HepG2 (cell line): ENCODE measurements around the gene STK40. TPM values are rescaled to one million over a fixed set of nuclear protein-coding genes. Genes with fewer than 3 reads are reported as not detected.

ENCODE experiments used
- BRCA1 ChIP-seq: sonication (generic); formaldehyde crosslinking; IDR thresholded peaks from 2 replicates; pipeline ENCODE4 v1.4.0; 2020; ENCODE audit warnings: missing genetic modification reagents
- CEBPB ChIP-seq: IDR thresholded peaks from 2 replicates; pipeline ENCODE4 v1.6.1; 2011; ENCODE audit warnings: low read depth, low read length, improper control_type of control experiment, borderline replicate concordance
- FOXM1 ChIP-seq: sonication (generic); formaldehyde crosslinking; IDR thresholded peaks from 2 replicates; pipeline ENCODE4 v1.5.0; 2020; ENCODE audit warnings: missing genetic modification reagents
- NR2F2 ChIP-seq: IDR thresholded peaks from 2 replicates; pipeline ENCODE4 v1.6.1; 2012; ENCODE audit warnings: low read depth, inconsistent platforms, borderline replicate concordance
- TAF15 ChIP-seq: fragments of 200-400 bp; formaldehyde crosslinking; IDR thresholded peaks from one replicate; pipeline ENCODE4 v1.6.1; 2018; ENCODE audit warnings: mild to moderate bottlenecking, low read depth, low read length; ENCODE audit not compliant: poor library complexity, severe bottlenecking
- TSC22D2 ChIP-seq: sonication (generic); formaldehyde crosslinking; IDR thresholded peaks from 2 replicates; pipeline ENCODE4 v1.5.1; 2020; ENCODE audit warnings: missing genetic modification reagents, mild to moderate bottlenecking, borderline replicate concordance
- ZNF160 ChIP-seq: sonication (generic); formaldehyde crosslinking; IDR thresholded peaks from 2 replicates; pipeline ENCODE4 v1.8.0; 2022; ENCODE audit warnings: mild to moderate bottlenecking, inconsistent platforms, missing genetic modification reagents
- ZNF263 ChIP-seq: sonication (generic); formaldehyde crosslinking; IDR thresholded peaks from 2 replicates; pipeline ENCODE4 v1.4.0; 2020; ENCODE audit warnings: missing genetic modification reagents
- ZNF33A ChIP-seq: sonication (generic); formaldehyde crosslinking; IDR thresholded peaks from 2 replicates; pipeline ENCODE4 v1.5.1; 2020; ENCODE audit warnings: missing genetic modification reagents, mild to moderate bottlenecking, moderate library complexity, borderline replicate concordance
- ZNF674 ChIP-seq: sonication (generic); formaldehyde crosslinking; IDR thresholded peaks from 2 replicates; pipeline ENCODE4 v1.5.0; 2020; ENCODE audit warnings: low read depth, mild to moderate bottlenecking, missing genetic modification reagents
- ZNF841 ChIP-seq: sonication (generic); formaldehyde crosslinking; IDR thresholded peaks from 2 replicates; pipeline ENCODE4 v1.8.1; 2023; ENCODE audit warnings: missing genetic modification reagents, borderline replicate concordance
- ZSCAN12 ChIP-seq: sonication (generic); formaldehyde crosslinking; IDR thresholded peaks from 2 replicates; pipeline ENCODE4 v1.9.0; 2021; ENCODE audit warnings: mild to moderate bottlenecking, missing genetic modification reagents
- polyA plus RNA-seq, 8 experiments: library from polyadenylated mRNA; depleted of rRNA in 3 of 8; stranded (reverse) in 7 of 8; unstranded in 1 of 8; fragments of >200 nt; fragmentation: Illumina TruSeq in 4 of 8; extraction: Trizol in 4 of 8; gene quantifications; 2 replicates each; pipeline versions ENCODE4 v1.2.1 to v1.2.3, GENCODE V29; 2011 to 2016; ENCODE audit warnings: low read depth in 4 of 8, missing spikeins in 1 of 8, mixed read lengths in 1 of 8; ENCODE audit not compliant: insufficient read depth in 1 of 8
- total RNA-seq, 5 experiments: library from RNA; depleted of rRNA; stranded (reverse); fragments of >200 nt; fragmentation: Illumina TruSeq; extraction: Trizol; gene quantifications; 2 replicates each; pipeline ENCODE4 v1.2.3, GENCODE V29; 2016; ENCODE audit warnings: low read depth in 1 of 5
- TF ChIP-seq, protein P1 (sequence below): IDR thresholded peaks from 2 replicates; pipeline ENCODE4 v1.6.1; 2016; ENCODE audit warnings: missing genetic modification reagents, missing compliant biosample characterization
- TF ChIP-seq, protein P2 (sequence below): sonication (generic); formaldehyde crosslinking; IDR thresholded peaks from 2 replicates; pipeline ENCODE4 v1.4.0; 2020; ENCODE audit warnings: low read depth, mild to moderate bottlenecking, missing genetic modification reagents
- TF ChIP-seq, protein P3 (sequence below): sonication (generic); formaldehyde crosslinking; IDR thresholded peaks from 2 replicates; pipeline ENCODE4 v1.5.1; 2020; ENCODE audit warnings: missing genetic modification reagents, mild to moderate bottlenecking, borderline replicate concordance
- TF ChIP-seq, protein P4 (sequence below): sonication (generic); formaldehyde crosslinking; conservative IDR thresholded peaks from 2 replicates; pipeline ENCODE4 v1.4.0; 2020; ENCODE audit warnings: missing genetic modification reagents
- TF ChIP-seq, protein P5 (sequence below): sonication (generic); formaldehyde crosslinking; IDR thresholded peaks from 2 replicates; pipeline ENCODE4 v1.5.0; 2020; ENCODE audit warnings: missing genetic modification reagents, mild to moderate bottlenecking, borderline replicate concordance
- TF ChIP-seq, protein P6 (sequence below): sonication (generic); formaldehyde crosslinking; IDR thresholded peaks from 2 replicates; pipeline ENCODE4 v1.5.0; 2020; ENCODE audit warnings: mild to moderate bottlenecking, missing genetic modification reagents

STK40 gene
- total and polyA plus RNA-seq, 2 of the 13 experiments (the other 11 are each of a cell fraction or from before 2014, with no cell fraction given) = 33.8 to 35.1 TPM

DNA sequence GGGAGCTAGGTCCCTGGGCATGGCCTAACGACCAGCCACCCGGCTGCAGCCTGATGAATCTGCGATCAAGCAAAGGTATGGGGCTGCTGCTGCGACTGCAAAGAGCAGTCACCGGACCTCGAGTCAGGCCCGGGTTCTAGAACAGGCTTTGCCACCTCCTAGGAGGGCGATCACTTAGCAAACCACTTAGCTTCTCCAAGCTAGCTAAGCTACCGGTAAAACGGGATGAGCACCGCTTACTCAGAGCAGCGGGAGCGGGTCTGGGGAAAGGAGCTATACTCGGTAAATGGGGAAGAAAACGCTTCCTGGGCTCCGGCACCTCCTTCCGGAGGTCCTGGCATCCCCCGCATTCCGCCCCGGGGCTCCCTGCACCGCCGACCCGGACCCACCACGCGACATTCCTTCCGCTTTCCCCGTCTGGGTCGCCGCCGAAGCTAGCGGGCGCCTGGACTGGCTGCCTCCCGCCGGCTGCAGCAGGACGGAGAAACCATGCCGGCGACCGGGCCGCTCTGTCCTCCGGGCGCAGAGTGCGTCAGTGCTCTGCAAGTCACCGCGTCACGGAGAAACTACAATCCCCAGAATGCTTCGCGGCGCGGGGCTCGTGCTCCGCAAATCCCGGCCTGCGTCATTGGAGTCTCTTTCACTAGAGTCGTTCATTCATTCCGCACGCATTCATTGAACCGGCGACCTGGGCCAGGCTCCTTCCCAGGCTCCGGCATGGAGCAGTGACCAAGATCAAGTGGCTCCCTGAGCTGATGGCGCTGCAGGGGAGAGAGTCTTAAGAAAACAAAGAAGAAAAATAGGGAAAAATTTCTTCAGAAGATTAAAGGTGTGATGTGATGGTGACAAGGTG is 11.9 kb upstream of the STK40 start, which contains the start of gene LSM10 (continued):
- TF ChIP-seq, protein P1, sequence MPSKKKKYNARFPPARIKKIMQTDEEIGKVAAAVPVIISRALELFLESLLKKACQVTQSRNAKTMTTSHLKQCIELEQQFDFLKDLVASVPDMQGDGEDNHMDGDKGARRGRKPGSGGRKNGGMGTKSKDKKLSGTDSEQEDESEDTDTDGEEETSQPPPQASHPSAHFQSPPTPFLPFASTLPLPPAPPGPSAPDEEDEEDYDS (CRISPR knock-in tag) = peak; percentile 38; the same call in 1 of the 2 replicates
- TF ChIP-seq TAF15 (no peak), CEBPB (no peak), ZNF841 (no peak), ZNF674 (CRISPR knock-in tag) (no peak), ZNF160 (peak; percentile 43; the same call in 1 of the 2 replicates), TSC22D2 (no peak), FOXM1 (CRISPR knock-in tag) (no peak), BRCA1 (0 out of 2 replicates have a peak, but pooled peaks have one; percentile 68), ZNF263 (CRISPR knock-in tag) (peak; percentile 79), ZNF33A (no peak), ZSCAN12 (0 out of 2 replicates have a peak, but pooled peaks have one; percentile 41), NR2F2 (no peak)
- TF ChIP-seq, protein P2, sequence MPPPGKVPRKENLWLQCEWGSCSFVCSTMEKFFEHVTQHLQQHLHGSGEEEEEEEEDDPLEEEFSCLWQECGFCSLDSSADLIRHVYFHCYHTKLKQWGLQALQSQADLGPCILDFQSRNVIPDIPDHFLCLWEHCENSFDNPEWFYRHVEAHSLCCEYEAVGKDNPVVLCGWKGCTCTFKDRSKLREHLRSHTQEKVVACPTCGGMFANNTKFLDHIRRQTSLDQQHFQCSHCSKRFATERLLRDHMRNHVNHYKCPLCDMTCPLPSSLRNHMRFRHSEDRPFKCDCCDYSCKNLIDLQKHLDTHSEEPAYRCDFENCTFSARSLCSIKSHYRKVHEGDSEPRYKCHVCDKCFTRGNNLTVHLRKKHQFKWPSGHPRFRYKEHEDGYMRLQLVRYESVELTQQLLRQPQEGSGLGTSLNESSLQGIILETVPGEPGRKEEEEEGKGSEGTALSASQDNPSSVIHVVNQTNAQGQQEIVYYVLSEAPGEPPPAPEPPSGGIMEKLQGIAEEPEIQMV (CRISPR knock-in tag) = no peak
- TF ChIP-seq, protein P3, sequence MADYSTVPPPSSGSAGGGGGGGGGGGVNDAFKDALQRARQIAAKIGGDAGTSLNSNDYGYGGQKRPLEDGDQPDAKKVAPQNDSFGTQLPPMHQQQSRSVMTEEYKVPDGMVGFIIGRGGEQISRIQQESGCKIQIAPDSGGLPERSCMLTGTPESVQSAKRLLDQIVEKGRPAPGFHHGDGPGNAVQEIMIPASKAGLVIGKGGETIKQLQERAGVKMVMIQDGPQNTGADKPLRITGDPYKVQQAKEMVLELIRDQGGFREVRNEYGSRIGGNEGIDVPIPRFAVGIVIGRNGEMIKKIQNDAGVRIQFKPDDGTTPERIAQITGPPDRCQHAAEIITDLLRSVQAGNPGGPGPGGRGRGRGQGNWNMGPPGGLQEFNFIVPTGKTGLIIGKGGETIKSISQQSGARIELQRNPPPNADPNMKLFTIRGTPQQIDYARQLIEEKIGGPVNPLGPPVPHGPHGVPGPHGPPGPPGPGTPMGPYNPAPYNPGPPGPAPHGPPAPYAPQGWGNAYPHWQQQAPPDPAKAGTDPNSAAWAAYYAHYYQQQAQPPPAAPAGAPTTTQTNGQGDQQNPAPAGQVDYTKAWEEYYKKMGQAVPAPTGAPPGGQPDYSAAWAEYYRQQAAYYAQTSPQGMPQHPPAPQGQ (CRISPR knock-in tag) = no peak
- TF ChIP-seq, protein P4, sequence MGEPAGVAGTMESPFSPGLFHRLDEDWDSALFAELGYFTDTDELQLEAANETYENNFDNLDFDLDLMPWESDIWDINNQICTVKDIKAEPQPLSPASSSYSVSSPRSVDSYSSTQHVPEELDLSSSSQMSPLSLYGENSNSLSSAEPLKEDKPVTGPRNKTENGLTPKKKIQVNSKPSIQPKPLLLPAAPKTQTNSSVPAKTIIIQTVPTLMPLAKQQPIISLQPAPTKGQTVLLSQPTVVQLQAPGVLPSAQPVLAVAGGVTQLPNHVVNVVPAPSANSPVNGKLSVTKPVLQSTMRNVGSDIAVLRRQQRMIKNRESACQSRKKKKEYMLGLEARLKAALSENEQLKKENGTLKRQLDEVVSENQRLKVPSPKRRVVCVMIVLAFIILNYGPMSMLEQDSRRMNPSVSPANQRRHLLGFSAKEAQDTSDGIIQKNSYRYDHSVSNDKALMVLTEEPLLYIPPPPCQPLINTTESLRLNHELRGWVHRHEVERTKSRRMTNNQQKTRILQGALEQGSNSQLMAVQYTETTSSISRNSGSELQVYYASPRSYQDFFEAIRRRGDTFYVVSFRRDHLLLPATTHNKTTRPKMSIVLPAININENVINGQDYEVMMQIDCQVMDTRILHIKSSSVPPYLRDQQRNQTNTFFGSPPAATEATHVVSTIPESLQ (CRISPR knock-in tag) = no peak
- TF ChIP-seq, protein P5, sequence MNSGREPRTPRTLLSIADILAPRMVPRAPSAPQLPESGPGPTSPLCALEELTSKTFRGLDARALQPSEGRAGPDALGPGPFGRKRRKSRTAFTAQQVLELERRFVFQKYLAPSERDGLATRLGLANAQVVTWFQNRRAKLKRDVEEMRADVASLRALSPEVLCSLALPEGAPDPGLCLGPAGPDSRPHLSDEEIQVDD (CRISPR knock-in tag) = 0 out of 2 replicates have a peak, but pooled peaks have one; percentile 12
- TF ChIP-seq, protein P6, sequence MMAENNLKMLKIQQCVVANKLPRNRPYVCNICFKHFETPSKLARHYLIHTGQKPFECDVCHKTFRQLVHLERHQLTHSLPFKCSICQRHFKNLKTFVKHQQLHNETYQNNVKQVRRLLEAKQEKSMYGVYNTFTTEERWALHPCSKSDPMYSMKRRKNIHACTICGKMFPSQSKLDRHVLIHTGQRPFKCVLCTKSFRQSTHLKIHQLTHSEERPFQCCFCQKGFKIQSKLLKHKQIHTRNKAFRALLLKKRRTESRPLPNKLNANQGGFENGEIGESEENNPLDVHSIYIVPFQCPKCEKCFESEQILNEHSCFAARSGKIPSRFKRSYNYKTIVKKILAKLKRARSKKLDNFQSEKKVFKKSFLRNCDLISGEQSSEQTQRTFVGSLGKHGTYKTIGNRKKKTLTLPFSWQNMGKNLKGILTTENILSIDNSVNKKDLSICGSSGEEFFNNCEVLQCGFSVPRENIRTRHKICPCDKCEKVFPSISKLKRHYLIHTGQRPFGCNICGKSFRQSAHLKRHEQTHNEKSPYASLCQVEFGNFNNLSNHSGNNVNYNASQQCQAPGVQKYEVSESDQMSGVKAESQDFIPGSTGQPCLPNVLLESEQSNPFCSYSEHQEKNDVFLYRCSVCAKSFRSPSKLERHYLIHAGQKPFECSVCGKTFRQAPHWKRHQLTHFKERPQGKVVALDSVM (CRISPR knock-in tag) = no peak
